HepG2 (cell line): ENCODE data around the gene NCKIPSD. TPM values are rescaled to one million over a fixed set of nuclear protein-coding genes. Genes with fewer than 3 reads are reported as not detected.

ENCODE experiments used
- CENPX ChIP-seq: sonication (generic); formaldehyde crosslinking; IDR thresholded peaks from 2 replicates; pipeline ENCODE4 v1.9.0; 2021; ENCODE audit warnings: mild to moderate bottlenecking, missing genetic modification reagents, moderate library complexity
- ELF1 ChIP-seq: sonication (generic); formaldehyde crosslinking; IDR thresholded peaks from 2 replicates; pipeline ENCODE4 v1.4.0; 2020; ENCODE audit warnings: missing genetic modification reagents
- MIER2 ChIP-seq: IDR thresholded peaks from 2 replicates; pipeline ENCODE4 v1.6.1; 2016; ENCODE audit warnings: missing biosample characterization, missing genetic modification reagents
- NAIF1 ChIP-seq: sonication (generic); formaldehyde crosslinking; IDR thresholded peaks from 2 replicates; pipeline ENCODE4 v1.5.0; 2020; ENCODE audit warnings: mild to moderate bottlenecking, missing genetic modification reagents, borderline replicate concordance
- RXRB ChIP-seq: IDR thresholded peaks from 2 replicates; pipeline ENCODE4 v1.6.1; 2016; ENCODE audit warnings: borderline replicate concordance, missing genetic modification reagents, missing compliant biosample characterization
- TCF7 ChIP-seq: sonication (generic); IDR thresholded peaks from 2 replicates; pipeline ENCODE4 v1.6.1; 2016; ENCODE audit warnings: antibody characterized with exemption, low read depth
- ZNF101 ChIP-seq: sonication (generic); formaldehyde crosslinking; IDR thresholded peaks from 2 replicates; pipeline ENCODE4 v1.4.0; 2020; ENCODE audit warnings: mild to moderate bottlenecking, low read depth, missing genetic modification reagents, borderline replicate concordance
- ZNF24 ChIP-seq: fragments of 450-650 bp; IDR thresholded peaks from 2 replicates; pipeline ENCODE4 v1.6.1; 2017; ENCODE audit warnings: antibody characterized with exemption, mild to moderate bottlenecking
- ZNF333 ChIP-seq: sonication (generic); formaldehyde crosslinking; IDR thresholded peaks from 2 replicates; pipeline ENCODE4 v1.4.0; 2020; ENCODE audit warnings: mild to moderate bottlenecking, missing genetic modification reagents, borderline replicate concordance
- ZNF652 ChIP-seq: IDR thresholded peaks from 2 replicates; pipeline ENCODE4 v1.6.1; 2016; ENCODE audit warnings: low read depth, borderline replicate concordance
- ZNF749 ChIP-seq: sonication (generic); formaldehyde crosslinking; IDR thresholded peaks from 2 replicates; pipeline ENCODE4 v1.8.0; 2022; ENCODE audit warnings: mild to moderate bottlenecking, missing genetic modification reagents, moderate library complexity, borderline replicate concordance
- ZNF790 ChIP-seq: sonication (generic); formaldehyde crosslinking; IDR thresholded peaks from 2 replicates; pipeline ENCODE4 v1.8.0; 2022; ENCODE audit warnings: missing genetic modification reagents, mild to moderate bottlenecking, borderline replicate concordance
- ZNF891 ChIP-seq: sonication (generic); formaldehyde crosslinking; IDR thresholded peaks from 2 replicates; pipeline ENCODE4 v1.5.0; 2020; ENCODE audit warnings: mild to moderate bottlenecking, missing genetic modification reagents
- polyA plus RNA-seq, 8 experiments: library from polyadenylated mRNA; depleted of rRNA in 3 of 8; stranded (reverse) in 7 of 8; unstranded in 1 of 8; fragments of >200 nt; fragmentation: Illumina TruSeq in 4 of 8; extraction: Trizol in 4 of 8; gene quantifications; 2 replicates each; pipeline versions ENCODE4 v1.2.1 to v1.2.3, GENCODE V29; 2011 to 2016; ENCODE audit warnings: low read depth in 4 of 8, missing spikeins in 1 of 8, mixed read lengths in 1 of 8; ENCODE audit not compliant: insufficient read depth in 1 of 8
- total RNA-seq, 5 experiments: library from RNA; depleted of rRNA; stranded (reverse); fragments of >200 nt; fragmentation: Illumina TruSeq; extraction: Trizol; gene quantifications; 2 replicates each; pipeline ENCODE4 v1.2.3, GENCODE V29; 2016; ENCODE audit warnings: low read depth in 1 of 5
- TF ChIP-seq, protein P1 (sequence below): sonication (generic); formaldehyde crosslinking; IDR thresholded peaks from 2 replicates; pipeline ENCODE4 v1.4.0; 2020; ENCODE audit warnings: mild to moderate bottlenecking, missing genetic modification reagents
- TF ChIP-seq, protein P2 (sequence below): sonication (generic); formaldehyde crosslinking; IDR thresholded peaks from 2 replicates; pipeline ENCODE4 v1.5.0; 2020; ENCODE audit warnings: missing genetic modification reagents, mild to moderate bottlenecking, borderline replicate concordance
- TF ChIP-seq, protein P3 (sequence below): sonication (generic); formaldehyde crosslinking; IDR thresholded peaks from 2 replicates; pipeline ENCODE4 v1.4.0; 2020; ENCODE audit warnings: missing genetic modification reagents
- TF ChIP-seq, protein P4 (sequence below): sonication (generic); formaldehyde crosslinking; IDR thresholded peaks from 2 replicates; pipeline ENCODE4 v1.5.0; 2020; ENCODE audit warnings: missing genetic modification reagents

NCKIPSD gene
- total and polyA plus RNA-seq, 2 of the 13 experiments (the other 11 are each of a cell fraction or from before 2014, with no cell fraction given): 13.5 to 35.2 TPM

DNA sequence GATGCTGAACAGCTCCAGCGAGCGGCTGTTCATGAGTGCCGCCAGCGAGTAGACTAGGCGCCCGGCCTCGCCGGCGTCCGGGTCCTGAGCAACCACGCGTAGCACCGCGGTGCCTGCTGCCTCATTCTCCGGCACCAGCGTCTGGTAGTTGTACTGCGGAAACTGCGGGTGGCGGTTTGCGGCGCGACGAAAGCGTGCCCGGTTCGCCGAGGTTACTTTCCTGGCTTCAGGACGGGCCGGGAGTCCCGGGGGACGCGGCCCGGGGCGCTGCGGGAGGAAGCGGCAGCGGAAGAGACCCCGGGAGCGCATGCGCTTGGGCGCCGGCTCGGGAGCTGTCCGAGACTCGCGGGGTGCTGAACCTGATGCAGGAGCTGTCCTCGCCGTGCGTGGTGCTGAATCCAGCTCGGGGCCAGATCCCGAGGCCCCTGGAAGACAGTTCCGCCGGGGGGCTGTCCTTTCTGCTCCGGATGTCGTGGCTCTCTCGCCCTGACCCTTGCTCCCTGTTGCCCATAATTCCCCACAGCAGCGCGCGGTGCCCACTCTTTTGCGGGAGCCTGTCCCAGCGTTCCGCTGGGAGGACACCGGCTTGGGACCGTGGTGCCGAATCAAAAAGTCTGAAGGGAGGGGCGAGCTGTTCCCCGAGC, 24.1 kb downstream of the NCKIPSD start (continued):
- TF ChIP-seq, protein P1, sequence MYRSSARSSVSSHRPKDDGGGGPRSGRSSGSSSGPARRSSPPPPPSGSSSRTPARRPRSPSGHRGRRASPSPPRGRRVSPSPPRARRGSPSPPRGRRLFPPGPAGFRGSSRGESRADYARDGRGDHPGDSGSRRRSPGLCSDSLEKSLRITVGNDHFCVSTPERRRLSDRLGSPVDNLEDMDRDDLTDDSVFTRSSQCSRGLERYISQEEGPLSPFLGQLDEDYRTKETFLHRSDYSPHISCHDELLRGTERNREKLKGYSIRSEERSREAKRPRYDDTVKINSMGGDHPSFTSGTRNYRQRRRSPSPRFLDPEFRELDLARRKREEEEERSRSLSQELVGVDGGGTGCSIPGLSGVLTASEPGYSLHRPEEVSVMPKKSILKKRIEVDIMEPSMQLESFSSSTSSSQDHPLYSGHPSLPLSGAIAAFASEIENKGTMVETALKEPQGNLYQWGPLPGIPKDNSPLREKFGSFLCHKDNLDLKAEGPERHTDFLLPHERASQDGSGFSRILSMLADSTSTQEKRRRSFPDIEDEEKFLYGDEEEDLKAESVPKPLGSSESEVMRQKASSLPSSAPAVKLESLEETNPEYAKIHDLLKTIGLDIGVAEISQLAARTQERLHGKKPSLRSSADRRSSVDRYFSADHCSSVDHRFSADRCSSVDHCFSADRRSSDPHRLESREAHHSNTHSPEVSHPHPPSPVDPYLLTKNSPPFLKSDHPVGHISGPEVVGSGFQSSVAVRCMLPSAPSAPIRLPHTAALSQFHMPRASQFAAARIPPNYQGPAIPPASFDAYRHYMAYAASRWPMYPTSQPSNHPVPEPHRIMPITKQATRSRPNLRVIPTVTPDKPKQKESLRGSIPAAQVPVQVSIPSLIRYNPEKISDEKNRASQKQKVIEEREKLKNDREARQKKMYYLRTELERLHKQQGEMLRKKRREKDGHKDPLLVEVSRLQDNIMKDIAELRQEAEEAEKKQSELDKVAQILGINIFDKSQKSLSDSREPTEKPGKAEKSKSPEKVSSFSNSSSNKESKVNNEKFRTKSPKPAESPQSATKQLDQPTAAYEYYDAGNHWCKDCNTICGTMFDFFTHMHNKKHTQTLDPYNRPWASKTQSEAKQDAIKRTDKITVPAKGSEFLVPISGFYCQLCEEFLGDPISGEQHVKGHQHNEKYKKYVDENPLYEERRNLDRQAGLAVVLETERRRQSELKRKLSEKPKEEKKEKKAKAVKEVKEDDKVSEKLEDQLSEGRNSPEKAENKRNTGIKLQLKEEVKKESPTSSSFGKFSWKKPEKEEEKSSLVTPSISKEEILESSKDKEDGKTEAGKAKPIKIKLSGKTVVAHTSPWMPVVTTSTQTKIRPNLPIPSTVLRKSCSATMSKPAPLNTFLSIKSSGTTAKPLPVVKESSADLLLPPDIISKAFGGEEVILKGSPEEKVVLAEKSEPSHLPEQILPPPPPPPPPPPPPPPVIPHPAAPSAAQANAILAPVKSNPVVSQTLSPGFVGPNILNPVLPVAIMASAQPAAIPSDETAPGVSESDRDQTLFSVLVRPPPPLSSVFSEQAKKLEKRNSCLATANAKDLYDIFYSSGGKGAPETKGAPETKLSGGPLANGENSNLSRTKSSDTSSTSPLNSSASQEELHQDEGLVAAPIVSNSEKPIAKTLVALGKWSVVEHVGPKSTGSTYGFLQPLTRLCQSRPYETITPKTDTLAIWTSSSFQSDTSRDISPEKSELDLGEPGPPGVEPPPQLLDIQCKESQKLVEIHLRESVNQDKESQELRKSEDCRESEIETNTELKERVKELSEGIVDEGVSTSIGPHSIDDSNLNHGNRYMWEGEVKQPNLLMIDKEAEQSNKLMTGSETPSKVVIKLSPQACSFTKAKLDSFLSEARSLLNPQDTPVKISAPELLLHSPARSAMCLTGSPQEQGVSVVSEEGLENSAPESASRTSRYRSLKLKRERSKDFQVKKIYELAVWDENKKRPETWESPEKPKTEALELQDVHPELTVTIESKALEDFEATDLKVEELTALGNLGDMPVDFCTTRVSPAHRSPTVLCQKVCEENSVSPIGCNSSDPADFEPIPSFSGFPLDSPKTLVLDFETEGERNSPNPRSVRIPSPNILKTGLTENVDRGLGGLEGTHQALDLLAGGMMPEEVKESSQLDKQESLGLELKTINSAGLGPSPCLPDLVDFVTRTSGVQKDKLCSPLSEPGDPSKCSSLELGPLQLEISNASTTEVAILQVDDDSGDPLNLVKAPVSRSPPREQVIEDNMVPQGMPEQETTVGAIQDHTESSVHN (CRISPR knock-in tag): peak; percentile 100
- TF ChIP-seq MIER2 (CRISPR knock-in tag) (peak; percentile 100), RXRB (CRISPR knock-in tag) (peak; percentile 98), ELF1 (CRISPR knock-in tag) (peak; percentile 88), ZNF24 (no peak), ZNF790 (peak; percentile 100), ZNF749 (CRISPR knock-in tag) (peak; percentile 100), NAIF1 (CRISPR knock-in tag) (peak; percentile 98), ZNF652 (CRISPR knock-in tag) (peak; percentile 75), TCF7 (no peak), ZNF101 (CRISPR knock-in tag) (peak; percentile 99), CENPX (peak; percentile 97), ZNF891 (CRISPR knock-in tag) (peak; percentile 100), ZNF333 (peak; percentile 100)
- TF ChIP-seq, protein P2, sequence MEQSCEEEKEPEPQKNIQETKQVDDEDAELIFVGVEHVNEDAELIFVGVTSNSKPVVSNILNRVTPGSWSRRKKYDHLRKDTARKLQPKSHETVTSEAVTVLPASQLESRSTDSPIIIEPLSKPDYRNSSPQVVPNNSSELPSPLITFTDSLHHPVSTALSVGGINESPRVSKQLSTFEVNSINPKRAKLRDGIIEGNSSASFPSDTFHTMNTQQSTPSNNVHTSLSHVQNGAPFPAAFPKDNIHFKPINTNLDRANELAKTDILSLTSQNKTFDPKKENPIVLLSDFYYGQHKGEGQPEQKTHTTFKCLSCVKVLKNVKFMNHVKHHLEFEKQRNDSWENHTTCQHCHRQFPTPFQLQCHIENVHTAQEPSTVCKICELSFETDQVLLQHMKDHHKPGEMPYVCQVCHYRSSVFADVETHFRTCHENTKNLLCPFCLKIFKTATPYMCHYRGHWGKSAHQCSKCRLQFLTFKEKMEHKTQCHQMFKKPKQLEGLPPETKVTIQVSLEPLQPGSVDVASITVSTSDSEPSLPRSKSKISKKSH (CRISPR knock-in tag): peak; percentile 100
- TF ChIP-seq, protein P3, sequence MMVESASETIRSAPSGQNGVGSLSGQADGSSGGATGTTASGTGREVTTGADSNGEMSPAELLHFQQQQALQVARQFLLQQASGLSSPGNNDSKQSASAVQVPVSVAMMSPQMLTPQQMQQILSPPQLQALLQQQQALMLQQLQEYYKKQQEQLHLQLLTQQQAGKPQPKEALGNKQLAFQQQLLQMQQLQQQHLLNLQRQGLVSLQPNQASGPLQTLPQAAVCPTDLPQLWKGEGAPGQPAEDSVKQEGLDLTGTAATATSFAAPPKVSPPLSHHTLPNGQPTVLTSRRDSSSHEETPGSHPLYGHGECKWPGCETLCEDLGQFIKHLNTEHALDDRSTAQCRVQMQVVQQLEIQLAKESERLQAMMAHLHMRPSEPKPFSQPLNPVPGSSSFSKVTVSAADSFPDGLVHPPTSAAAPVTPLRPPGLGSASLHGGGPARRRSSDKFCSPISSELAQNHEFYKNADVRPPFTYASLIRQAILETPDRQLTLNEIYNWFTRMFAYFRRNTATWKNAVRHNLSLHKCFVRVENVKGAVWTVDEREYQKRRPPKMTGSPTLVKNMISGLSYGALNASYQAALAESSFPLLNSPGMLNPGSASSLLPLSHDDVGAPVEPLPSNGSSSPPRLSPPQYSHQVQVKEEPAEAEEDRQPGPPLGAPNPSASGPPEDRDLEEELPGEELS (CRISPR knock-in tag): peak; percentile 96
- TF ChIP-seq, protein P4, sequence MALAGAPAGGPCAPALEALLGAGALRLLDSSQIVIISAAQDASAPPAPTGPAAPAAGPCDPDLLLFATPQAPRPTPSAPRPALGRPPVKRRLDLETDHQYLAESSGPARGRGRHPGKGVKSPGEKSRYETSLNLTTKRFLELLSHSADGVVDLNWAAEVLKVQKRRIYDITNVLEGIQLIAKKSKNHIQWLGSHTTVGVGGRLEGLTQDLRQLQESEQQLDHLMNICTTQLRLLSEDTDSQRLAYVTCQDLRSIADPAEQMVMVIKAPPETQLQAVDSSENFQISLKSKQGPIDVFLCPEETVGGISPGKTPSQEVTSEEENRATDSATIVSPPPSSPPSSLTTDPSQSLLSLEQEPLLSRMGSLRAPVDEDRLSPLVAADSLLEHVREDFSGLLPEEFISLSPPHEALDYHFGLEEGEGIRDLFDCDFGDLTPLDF (CRISPR knock-in tag): peak; percentile 99
